ENCODE results near the gene UBE2G1. TPM values are rescaled to one million over a fixed set of nuclear protein-coding genes. Genes with fewer than 3 reads are reported as not detected.
A peak's percentile ranks its signal among the peaks of the same experiment; 100 is the strongest.

The UBE2G1 gene
- total and polyA plus RNA-seq, 9 of the 15 experiments (the other 6 are each of a cell fraction or from before 2014, with no cell fraction given) = 10.1 to 65.9 (median 29.7) TPM

DNA sequence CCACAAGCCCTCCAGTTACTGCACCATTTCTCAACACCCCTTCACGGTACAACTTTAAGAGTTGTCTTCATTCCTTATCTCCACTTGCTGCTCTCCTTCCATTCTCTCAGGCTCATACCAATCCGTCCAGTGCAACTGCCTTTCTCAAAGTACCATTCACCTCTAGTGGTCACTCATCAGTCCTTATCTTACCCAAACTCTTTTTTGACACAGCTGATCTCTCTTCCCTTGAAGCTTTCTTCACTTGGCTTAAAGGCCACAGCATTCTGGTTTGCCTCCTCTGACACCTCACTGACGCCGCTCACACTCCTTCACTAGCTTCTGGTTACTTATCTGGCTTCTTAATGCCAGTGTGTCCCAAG, 24.9 kb downstream of the UBE2G1 start (continued):
- TF ChIP-seq XRCC5 (IDR thresholded peaks at IDR 0.05; ENCODE audit: low read depth, low read length) (no peak), ZBTB9 (CRISPR knock-in tag; IDR thresholded peaks at IDR 0.05) (no peak), PBX2 (CRISPR knock-in tag; IDR thresholded peaks at IDR 0.05; ENCODE audit: low read depth) (no peak), PBX2 (tag; conservative IDR thresholded peaks at IDR 0.05; ENCODE audit: low read depth) (peak; percentile 41; the same call in 1 of the 2 replicates), CTBP1 (IDR thresholded peaks at IDR 0.05; ENCODE audit: borderline replicate concordance) (peak; percentile 50; the same call in 1 of the 2 replicates), JUNB (CRISPR knock-in tag; conservative IDR thresholded peaks at IDR 0.05) (no peak), HIVEP1 (CRISPR knock-in tag; IDR thresholded peaks at IDR 0.05) (no peak), ZBTB17 (CRISPR knock-in tag; IDR thresholded peaks at IDR 0.05) (no peak), SMARCA4 (IDR thresholded peaks at IDR 0.05) (peak; percentile 49; the same call in 1 of the 2 replicates), ZNF133 (CRISPR knock-in tag; IDR thresholded peaks at IDR 0.05) (no peak), ZNF507 (tag; conservative IDR thresholded peaks at IDR 0.05) (no peak), MED1 (CRISPR knock-in tag; IDR thresholded peaks at IDR 0.05; ENCODE audit: borderline replicate concordance) (no peak), U2AF1 (optimal IDR thresholded peaks at IDR 0.05; ENCODE audit: low read depth, low read length) (no peak), ATF7 (IDR thresholded peaks at IDR 0.05) (no peak), GMEB1 (CRISPR knock-in tag; IDR thresholded peaks at IDR 0.05) (no peak), HDAC1 (IDR thresholded peaks at IDR 0.05) (peak in 1 of 2 experiments; percentile 80; a peak in 2 of 4 replicates), NCOA2 (IDR thresholded peaks at IDR 0.05; ENCODE audit: partially characterized antibody in 2 of 2) (no peak), FOXP1 (CRISPR knock-in tag; IDR thresholded peaks at IDR 0.05) (no peak), ZNF263 (CRISPR knock-in tag; IDR thresholded peaks at IDR 0.05; ENCODE audit: borderline replicate concordance) (no peak), HNRNPUL1 (IDR thresholded peaks at IDR 0.05; ENCODE audit: low read length) (no peak), DACH1 (IDR thresholded peaks at IDR 0.05; ENCODE audit: partially characterized antibody) (peak; percentile 80), TCF3 (CRISPR knock-in tag; IDR thresholded peaks at IDR 0.05) (peak; percentile 44)
- TF ChIP-seq, protein P1, sequence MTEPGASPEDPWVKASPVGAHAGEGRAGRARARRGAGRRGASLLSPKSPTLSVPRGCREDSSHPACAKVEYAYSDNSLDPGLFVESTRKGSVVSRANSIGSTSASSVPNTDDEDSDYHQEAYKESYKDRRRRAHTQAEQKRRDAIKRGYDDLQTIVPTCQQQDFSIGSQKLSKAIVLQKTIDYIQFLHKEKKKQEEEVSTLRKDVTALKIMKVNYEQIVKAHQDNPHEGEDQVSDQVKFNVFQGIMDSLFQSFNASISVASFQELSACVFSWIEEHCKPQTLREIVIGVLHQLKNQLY (CRISPR knock-in tag; conservative IDR thresholded peaks at IDR 0.05) = no peak
- TF ChIP-seq, protein P2, sequence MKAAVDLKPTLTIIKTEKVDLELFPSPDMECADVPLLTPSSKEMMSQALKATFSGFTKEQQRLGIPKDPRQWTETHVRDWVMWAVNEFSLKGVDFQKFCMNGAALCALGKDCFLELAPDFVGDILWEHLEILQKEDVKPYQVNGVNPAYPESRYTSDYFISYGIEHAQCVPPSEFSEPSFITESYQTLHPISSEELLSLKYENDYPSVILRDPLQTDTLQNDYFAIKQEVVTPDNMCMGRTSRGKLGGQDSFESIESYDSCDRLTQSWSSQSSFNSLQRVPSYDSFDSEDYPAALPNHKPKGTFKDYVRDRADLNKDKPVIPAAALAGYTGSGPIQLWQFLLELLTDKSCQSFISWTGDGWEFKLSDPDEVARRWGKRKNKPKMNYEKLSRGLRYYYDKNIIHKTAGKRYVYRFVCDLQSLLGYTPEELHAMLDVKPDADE (conservative IDR thresholded peaks at IDR 0.05; ENCODE audit: control insufficient read depth, low read depth, low read length) = no peak

Data from K562 (cell line).